Activated B cell treated with CpG ODN at 0.5 μM for 24 hours (primary cell): ENCODE data around the gene CLEC2B. TPM values are rescaled to one million over a fixed set of nuclear protein-coding genes. Genes with fewer than 3 reads are reported as not detected.

Experiments
- ATAC-seq: fragments of 200-7000 bp; cut with Tn5 transposase; one replicate; pipeline ENCODE4 v1.10.0; 2021; ENCODE audit warnings: low read depth, mild to moderate bottlenecking, moderate library complexity
- CTCF ChIA-PET: fragments of 350-600 bp; sonication (Branson Sonifier 250); formaldehyde crosslinking; loops from one replicate; lab custom pipeline; 2021; ENCODE audit warnings: antibody characterized with exemption; lab: Charles Lee
- POLR2A ChIA-PET: fragments of 350-600 bp; sonication (Branson Sonifier 250); formaldehyde crosslinking; loops from one replicate; lab custom pipeline; 2021; ENCODE audit warnings: antibody characterized with exemption; lab: Charles Lee
- DNase-seq: peaks from one replicate; pipeline ENCODE4 v3.0.0; 2022
- H3K27ac Mint-ChIP-seq: one replicate; pipeline ENCODE4 v1.8.0; 2020; ENCODE audit warnings: mixed read lengths
- H3K27me3 Mint-ChIP-seq: one replicate; pipeline ENCODE4 v1.8.0; 2021; ENCODE audit warnings: mixed read lengths
- H3K36me3 Mint-ChIP-seq: one replicate; pipeline ENCODE4 v1.8.0; 2021; ENCODE audit warnings: low read depth, mixed read lengths
- H3K4me1 Mint-ChIP-seq: one replicate; pipeline ENCODE4 v1.8.0; 2021; ENCODE audit warnings: mixed read lengths
- H3K4me3 Mint-ChIP-seq: one replicate; pipeline ENCODE4 v1.8.0; 2020; ENCODE audit warnings: mild to moderate bottlenecking, mixed read lengths
- H3K9me3 Mint-ChIP-seq: one replicate; pipeline ENCODE4 v1.8.0; 2020; ENCODE audit warnings: mixed read lengths
- CTCF ChIP-seq: fragments of 200-600 bp; IDR thresholded peaks from one replicate; pipeline ENCODE4 v1.8.0; 2022; ENCODE audit warnings: antibody characterized with exemption, mild to moderate bottlenecking
- intact Hi-C: fragments of 100-400 bp; cut with micrococcal nuclease; formaldehyde crosslinking; loops from one replicate; pipeline ENCODE4 v1.15.1; 2024
- total RNA-seq: library from RNA; stranded (reverse); gene quantifications from 2 replicates; pipeline ENCODE4 v1.2.3, GENCODE V29; 2022

The CLEC2B gene
- total RNA-seq, 1 donor from 2014 or later: 19.1 TPM

- Mint-ChIP-seq H3K36me3 (peaks cover 4% of the 10 kb centered on the region), H3K4me1 (peaks cover 5% of the 10 kb centered on the region), H3K27ac (no peak overlapping the region), H3K27me3 (peaks cover 2% of the 10 kb centered on the region), H3K4me3 (no peak overlapping the region), H3K9me3 (peaks cover 20% of the 10 kb centered on the region)
- ChIA-PET CTCF (interaction anchor here (1.4 kb wide), 1 partner anchor 36 kb away, joined by 3 read pairs; no protein-coding TSS in a partner anchor), POLR2A (no interaction called here)
- TF ChIP-seq CTCF: no peak
- ATAC-seq (no peak), DNase-seq (no peak)
- intact Hi-C loops: no loop called here
Measured at GRCh38 chr12:9907769-9908168, 38.6 kb upstream of the CLEC2B start.

- Mint-ChIP-seq H3K4me3 (no peak overlapping the region), H3K27ac (no peak overlapping the region), H3K9me3 (peaks cover 23% of the 10 kb centered on the region), H3K36me3 (peaks cover 6% of the 10 kb centered on the region), H3K27me3 (peaks cover 2% of the 10 kb centered on the region), H3K4me1 (peaks cover 5% of the 10 kb centered on the region)
- no peak for DNase-seq
- peak; percentile 65 for ATAC-seq
- ChIA-PET POLR2A (interaction anchor here (1.0 kb wide), 1 partner anchor 40 kb away, joined by 3 read pairs; no protein-coding TSS in a partner anchor), CTCF (interaction anchor here (1.0 to 1.4 kb wide), 3 partner anchors 12 to 35 kb away, joined by 3 to 5 read pairs (median 3); no protein-coding TSS in a partner anchor)
- TF ChIP-seq CTCF: no peak
- intact Hi-C loops: no loop called here
Measured at GRCh38 chr12:9906873-9907272, 37.7 kb upstream of the CLEC2B start.

GRCh38 chr12:9902539-9903228 lies 33.5 kb upstream of the CLEC2B start:
- Mint-ChIP-seq H3K27ac (no peak overlapping the region), H3K4me1 (peaks cover 5% of the 10 kb centered on the region), H3K27me3 (peaks cover 12% of the 10 kb centered on the region), H3K4me3 (no peak overlapping the region), H3K9me3 (peaks cover 10% of the 10 kb centered on the region), H3K36me3 (peaks cover 3% of the 10 kb centered on the region)
- ATAC-seq (no peak), DNase-seq (no peak)
- CTCF ChIA-PET: no interaction called here
- intact Hi-C loops: no loop called here
- TF ChIP-seq CTCF: no peak
- POLR2A ChIA-PET: no interaction called here

- ATAC-seq: no peak
- ChIA-PET CTCF (no interaction called here), POLR2A (no interaction called here)
Measured at GRCh38 chr12:9900930-9901329, 31.8 kb upstream of the CLEC2B start.

More at GRCh38 chr12:9900930-9901329, 31.8 kb upstream of the CLEC2B start:
- Mint-ChIP-seq H3K4me3 (no peak overlapping the region), H3K27me3 (peaks cover 17% of the 10 kb centered on the region), H3K4me1 (no peaks in the 10 kb centered on the region), H3K27ac (no peak overlapping the region), H3K9me3 (peaks cover 10% of the 10 kb centered on the region), H3K36me3 (peaks cover 3% of the 10 kb centered on the region)
- intact Hi-C loops: no loop called here
- no peak for TF ChIP-seq CTCF
- DNase-seq: no peak
